HG02852 (cell line): ENCODE data around the gene POLR3G.

Experiments used
- ATAC-seq: cut with Tn5 transposase; IDR thresholded peaks from one replicate; pipeline ENCODE4 v1.9.1; 2021; ENCODE audit warnings: mild to moderate bottlenecking, moderate library complexity; ENCODE audit not compliant: unreplicated experiment

POLR3G gene

DNA sequence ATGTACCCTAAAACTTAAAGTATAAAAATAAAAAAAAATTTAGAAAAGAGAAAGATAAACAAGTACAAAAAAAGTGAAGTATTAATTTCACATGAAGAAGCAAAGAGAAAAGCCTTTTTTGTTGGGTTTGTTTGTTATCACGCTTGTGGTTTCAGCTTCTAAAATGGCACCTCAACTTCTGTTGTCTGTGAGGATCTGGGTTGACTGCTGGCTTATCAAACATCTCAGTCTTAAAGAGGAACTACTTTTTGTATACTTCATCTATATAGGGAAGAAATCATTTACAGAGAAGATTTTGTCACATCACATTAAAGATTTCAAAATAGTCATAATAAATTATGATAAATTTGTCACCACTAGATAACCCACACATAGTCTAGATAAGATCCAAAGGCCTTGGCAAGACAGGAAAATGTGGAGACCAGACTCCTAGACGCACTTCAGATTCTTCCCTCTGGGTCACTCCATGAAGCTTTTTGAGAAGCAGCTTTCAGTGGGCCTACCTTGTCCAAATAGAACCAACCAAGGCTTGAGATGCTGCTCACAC is 75.1 kb downstream of the POLR3G start:
- no peak for ATAC-seq

- ATAC-seq = no peak
These were observed 76.3 kb downstream of the POLR3G start for GRCh38 chr5:90550963-90551362.

DNA sequence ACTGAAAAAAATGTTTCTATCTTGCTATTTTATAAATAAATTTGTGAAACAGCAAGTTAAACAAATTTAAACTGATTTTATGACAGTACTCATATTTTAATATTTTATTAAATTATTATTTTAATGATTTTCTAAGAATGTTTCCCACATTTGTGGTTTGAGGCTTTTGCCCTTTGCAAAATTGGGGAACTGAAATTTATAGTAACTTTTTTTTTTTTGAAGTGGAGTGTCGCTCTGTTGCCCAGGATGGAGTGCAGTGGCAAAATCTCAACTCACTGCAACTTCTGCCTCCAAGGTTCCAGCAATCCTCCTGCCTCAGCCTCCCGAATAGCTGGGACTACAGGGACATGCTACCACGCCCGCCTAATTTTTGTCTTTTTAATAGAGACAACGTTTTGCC is 76.7 kb downstream of the POLR3G start:
- ATAC-seq = no peak

DNA sequence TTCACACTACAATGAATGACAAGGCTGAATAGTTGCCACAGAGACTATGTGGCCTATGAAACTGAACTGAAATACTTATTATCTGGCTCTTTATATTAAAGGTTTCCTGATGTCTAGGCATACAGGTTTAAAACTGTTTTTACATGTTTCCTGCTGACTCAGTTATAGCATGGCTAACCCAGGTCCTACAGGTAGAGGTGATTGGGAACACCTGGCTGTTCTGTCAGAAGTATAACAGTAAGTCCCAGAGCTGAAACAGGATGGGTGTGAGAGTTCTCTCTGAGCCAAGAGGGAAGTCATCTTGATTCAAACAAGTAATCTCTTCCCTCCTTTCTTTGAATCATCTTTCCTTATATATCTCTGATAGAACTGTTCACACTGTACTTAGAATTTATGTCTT is 79.0 kb downstream of the POLR3G start:
- no peak for ATAC-seq

- ATAC-seq = no peak
These were observed 79.8 kb downstream of the POLR3G start for GRCh38 chr5:90554358-90555006.

- no peak for ATAC-seq
These were observed 81.0 kb downstream of the POLR3G start for GRCh38 chr5:90555666-90556065.

DNA sequence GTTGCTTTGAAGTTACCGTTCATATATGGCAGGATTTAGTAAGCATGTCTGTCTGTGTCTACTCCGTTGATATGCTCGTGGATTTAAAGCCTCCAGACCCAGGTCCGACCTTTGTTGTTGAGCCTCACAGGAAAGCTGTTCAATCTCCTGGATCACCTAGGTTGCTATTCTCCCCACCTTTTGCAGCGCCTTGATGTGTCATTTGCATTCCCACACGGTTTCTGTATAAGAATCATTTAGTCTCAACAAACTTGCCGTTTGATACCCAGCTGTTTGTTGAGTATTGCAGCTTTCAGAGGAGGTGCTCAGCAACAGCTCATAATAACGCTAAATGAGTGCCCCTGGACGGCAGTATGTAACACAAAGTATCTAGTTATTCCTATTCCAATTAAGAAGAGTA is 82.7 kb downstream of the POLR3G start:
- no peak for ATAC-seq

DNA sequence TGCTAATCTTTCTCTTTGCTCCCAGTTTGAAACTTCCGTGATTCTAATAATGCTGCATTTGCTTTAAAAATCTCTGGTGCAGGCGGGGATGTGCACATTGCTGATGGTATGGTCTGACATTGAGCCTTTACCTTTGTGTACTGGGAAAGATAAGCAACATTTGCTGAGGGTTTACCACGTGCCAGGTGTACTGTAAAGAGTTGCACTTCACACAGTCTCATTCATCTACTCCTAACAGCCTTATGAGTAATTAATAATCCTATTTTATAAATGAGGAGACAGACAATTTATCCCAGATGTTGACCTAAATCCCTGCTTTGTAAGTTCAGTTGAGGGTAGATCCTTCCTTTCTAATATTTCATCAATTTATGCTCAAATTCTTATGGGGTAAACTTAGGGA is 83.2 kb downstream of the POLR3G start:
- ATAC-seq = no peak

- no peak for ATAC-seq
These were observed 83.9 kb downstream of the POLR3G start, which contains the start of gene ADGRV1 for GRCh38 chr5:90558344-90559192. TSS of gene ADGRV1 (plus strand) at chr5:90558797. CDS start at chr5:90558896, 99 bp downstream.

- no peak for ATAC-seq
These were observed 86.1 kb downstream of the POLR3G start for GRCh38 chr5:90560771-90561170.

- no peak for ATAC-seq
These were observed 87.1 kb downstream of the POLR3G start for GRCh38 chr5:90561766-90562165.

- no peak for ATAC-seq
These were observed 87.7 kb downstream of the POLR3G start for GRCh38 chr5:90562341-90562740.

DNA sequence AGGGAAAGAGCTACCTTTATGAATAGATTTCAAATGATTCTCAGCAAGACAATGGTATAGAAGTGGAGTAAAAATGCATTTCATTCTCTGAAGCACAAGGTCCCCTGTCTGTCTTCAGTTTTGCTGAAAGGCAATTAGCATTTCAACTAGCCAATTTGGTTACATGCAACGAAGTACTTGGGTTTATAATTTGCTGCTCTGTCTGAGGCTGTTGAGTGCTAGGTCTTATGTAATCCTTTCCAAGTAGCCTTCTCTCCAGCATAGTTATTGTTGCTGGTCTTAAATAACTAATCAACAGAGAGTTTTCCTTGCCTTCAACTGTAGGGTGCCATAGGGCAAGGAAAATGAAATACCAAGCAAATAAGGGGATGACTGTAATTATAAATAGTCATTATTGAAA is 88.4 kb downstream of the POLR3G start:
- no peak for ATAC-seq
